ENCODE results near the gene PLEKHG2. TPM values are rescaled to one million over a fixed set of nuclear protein-coding genes. Genes with fewer than 3 reads are reported as not detected.
A peak's percentile ranks its signal among the peaks of the same experiment; 100 is the strongest.

Gene PLEKHG2
- total and polyA plus RNA-seq, 9 of the 15 experiments (the other 6 are each of a cell fraction or from before 2014, with no cell fraction given), result 0.98 to 45.7 (median 9.8) TPM

DNA sequence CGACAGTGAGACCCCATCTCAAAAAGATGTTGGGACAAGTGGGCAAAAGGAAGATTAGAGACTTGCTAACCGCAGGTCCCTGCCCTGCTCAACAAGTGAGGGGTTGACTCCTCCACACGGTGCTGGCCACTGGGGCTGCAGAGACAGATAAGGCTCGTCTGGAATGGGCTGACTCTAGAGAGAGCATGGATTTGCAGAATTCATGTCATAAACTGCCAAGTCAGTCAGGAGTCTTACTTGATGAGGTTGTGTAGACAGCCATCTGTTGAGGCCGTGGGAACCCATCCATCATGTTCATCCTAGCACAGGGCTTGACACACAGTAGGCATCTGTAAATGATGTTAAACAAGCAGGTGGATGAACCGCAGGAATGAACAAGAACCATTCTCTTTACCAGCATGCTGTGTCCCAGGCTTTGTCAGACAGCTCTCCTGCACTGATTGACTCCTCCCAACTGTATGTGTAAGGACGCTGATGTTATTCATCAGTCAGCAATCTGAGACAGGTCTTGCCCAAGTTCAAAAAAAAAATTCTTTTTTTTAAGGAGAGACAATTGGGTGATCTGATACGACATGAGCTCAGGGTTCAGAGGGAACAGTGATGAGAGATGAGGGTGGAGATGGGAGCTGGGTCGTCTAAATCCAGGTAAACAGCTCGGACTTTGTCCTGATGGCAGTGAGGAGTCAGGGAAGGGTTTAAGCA lies 30.4 kb upstream of the PLEKHG2 start (continued):
- TF ChIP-seq SMARCC2 (IDR thresholded peaks at IDR 0.05; ENCODE audit: low read depth) (0 out of 2 replicates have a peak, but pooled peaks have one; percentile 53), JUNB (CRISPR knock-in tag; conservative IDR thresholded peaks at IDR 0.05) (no peak), ZBED1 (IDR thresholded peaks at IDR 0.05) (peak; percentile 79; the same call in 1 of the 2 replicates), CTBP1 (IDR thresholded peaks at IDR 0.05; ENCODE audit: borderline replicate concordance) (peak; percentile 77), STAT5B (CRISPR knock-in tag; IDR thresholded peaks at IDR 0.05) (no peak), ETS2 (tag; IDR thresholded peaks at IDR 0.05; ENCODE audit: borderline replicate concordance, poor library complexity, severe bottlenecking) (no peak), WHSC1 (IDR thresholded peaks at IDR 0.05; ENCODE audit: low read length) (no peak), NR2C2 (CRISPR knock-in tag; IDR thresholded peaks at IDR 0.05) (0 out of 2 replicates have a peak, but pooled peaks have one; percentile 22), NR2C2 (tag; IDR thresholded peaks at IDR 0.05) (0 out of 2 replicates have a peak, but pooled peaks have one; percentile 24), MTF1 (CRISPR knock-in tag; IDR thresholded peaks at IDR 0.05; ENCODE audit: borderline replicate concordance) (no peak), NCOA1 (IDR thresholded peaks at IDR 0.05; ENCODE audit: low read depth) (0 out of 2 replicates have a peak, but pooled peaks have one; percentile 36), NFIC (IDR thresholded peaks at IDR 0.05) (peak; percentile 80), FOSL1 (tag; conservative IDR thresholded peaks at IDR 0.05) (peak; percentile 65), ZKSCAN3 (CRISPR knock-in tag; IDR thresholded peaks at IDR 0.05) (no peak), SNIP1 (IDR thresholded peaks at IDR 0.05; ENCODE audit: low read depth) (no peak), ZNF12 (CRISPR knock-in tag; IDR thresholded peaks at IDR 0.05) (no peak)
- TF ChIP-seq, protein P1, sequence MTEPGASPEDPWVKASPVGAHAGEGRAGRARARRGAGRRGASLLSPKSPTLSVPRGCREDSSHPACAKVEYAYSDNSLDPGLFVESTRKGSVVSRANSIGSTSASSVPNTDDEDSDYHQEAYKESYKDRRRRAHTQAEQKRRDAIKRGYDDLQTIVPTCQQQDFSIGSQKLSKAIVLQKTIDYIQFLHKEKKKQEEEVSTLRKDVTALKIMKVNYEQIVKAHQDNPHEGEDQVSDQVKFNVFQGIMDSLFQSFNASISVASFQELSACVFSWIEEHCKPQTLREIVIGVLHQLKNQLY (CRISPR knock-in tag; conservative IDR thresholded peaks at IDR 0.05), result no peak
- TF ChIP-seq, protein P2, sequence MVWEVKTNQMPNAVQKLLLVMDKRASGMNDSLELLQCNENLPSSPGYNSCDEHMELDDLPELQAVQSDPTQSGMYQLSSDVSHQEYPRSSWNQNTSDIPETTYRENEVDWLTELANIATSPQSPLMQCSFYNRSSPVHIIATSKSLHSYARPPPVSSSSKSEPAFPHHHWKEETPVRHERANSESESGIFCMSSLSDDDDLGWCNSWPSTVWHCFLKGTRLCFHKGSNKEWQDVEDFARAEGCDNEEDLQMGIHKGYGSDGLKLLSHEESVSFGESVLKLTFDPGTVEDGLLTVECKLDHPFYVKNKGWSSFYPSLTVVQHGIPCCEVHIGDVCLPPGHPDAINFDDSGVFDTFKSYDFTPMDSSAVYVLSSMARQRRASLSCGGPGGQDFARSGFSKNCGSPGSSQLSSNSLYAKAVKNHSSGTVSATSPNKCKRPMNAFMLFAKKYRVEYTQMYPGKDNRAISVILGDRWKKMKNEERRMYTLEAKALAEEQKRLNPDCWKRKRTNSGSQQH (CRISPR knock-in tag; IDR thresholded peaks at IDR 0.05), result 0 out of 2 replicates have a peak, but pooled peaks have one; percentile 49
- TF ChIP-seq, protein P3, sequence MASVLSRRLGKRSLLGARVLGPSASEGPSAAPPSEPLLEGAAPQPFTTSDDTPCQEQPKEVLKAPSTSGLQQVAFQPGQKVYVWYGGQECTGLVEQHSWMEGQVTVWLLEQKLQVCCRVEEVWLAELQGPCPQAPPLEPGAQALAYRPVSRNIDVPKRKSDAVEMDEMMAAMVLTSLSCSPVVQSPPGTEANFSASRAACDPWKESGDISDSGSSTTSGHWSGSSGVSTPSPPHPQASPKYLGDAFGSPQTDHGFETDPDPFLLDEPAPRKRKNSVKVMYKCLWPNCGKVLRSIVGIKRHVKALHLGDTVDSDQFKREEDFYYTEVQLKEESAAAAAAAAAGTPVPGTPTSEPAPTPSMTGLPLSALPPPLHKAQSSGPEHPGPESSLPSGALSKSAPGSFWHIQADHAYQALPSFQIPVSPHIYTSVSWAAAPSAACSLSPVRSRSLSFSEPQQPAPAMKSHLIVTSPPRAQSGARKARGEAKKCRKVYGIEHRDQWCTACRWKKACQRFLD (CRISPR knock-in tag; IDR thresholded peaks at IDR 0.05), result peak; percentile 93
- TF ChIP-seq, protein P4, sequence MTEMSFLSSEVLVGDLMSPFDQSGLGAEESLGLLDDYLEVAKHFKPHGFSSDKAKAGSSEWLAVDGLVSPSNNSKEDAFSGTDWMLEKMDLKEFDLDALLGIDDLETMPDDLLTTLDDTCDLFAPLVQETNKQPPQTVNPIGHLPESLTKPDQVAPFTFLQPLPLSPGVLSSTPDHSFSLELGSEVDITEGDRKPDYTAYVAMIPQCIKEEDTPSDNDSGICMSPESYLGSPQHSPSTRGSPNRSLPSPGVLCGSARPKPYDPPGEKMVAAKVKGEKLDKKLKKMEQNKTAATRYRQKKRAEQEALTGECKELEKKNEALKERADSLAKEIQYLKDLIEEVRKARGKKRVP (CRISPR knock-in tag; IDR thresholded peaks at IDR 0.05), result peak; percentile 54; the same call in 1 of the 2 replicates
- TF ChIP-seq, protein P5, sequence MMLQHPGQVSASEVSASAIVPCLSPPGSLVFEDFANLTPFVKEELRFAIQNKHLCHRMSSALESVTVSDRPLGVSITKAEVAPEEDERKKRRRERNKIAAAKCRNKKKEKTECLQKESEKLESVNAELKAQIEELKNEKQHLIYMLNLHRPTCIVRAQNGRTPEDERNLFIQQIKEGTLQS (IDR thresholded peaks at IDR 0.05), result 0 out of 2 replicates have a peak, but pooled peaks have one; percentile 7
- TF ChIP-seq, protein P5 (CRISPR knock-in tag; conservative IDR thresholded peaks at IDR 0.05), result no peak
